ENCODE data around the gene CACNA2D3. TPM values are rescaled to one million over a fixed set of nuclear protein-coding genes. Genes with fewer than 3 reads are reported as not detected.
A peak's percentile ranks its signal among the peaks of the same experiment; 100 is the strongest.

Gene CACNA2D3
- total and polyA plus RNA-seq, 2 experiments from 2014 or later: 0.30 to 0.43 TPM

GRCh38 chr3:54827776-54828175 lies 705.4 kb downstream of the CACNA2D3 start:
- H3F3A ChIP-seq (ENCODE audit: insufficient read depth): peaks cover 7% of the 10 kb centered on the region; the same call in 1 of the 2 replicates
- H2AFZ ChIP-seq: no peak overlapping the region
- TF ChIP-seq EZH2phosphoT487 (IDR thresholded peaks at IDR 0.05; ENCODE audit: insufficient read depth, low read depth) (no peak), EZH2 (IDR thresholded peaks at IDR 0.05; ENCODE audit: insufficient read depth, poor library complexity, severe bottlenecking) (no peak)
- no peaks in the 10 kb centered on the region for H3K9me2 ChIP-seq (ENCODE audit: insufficient read depth)
- no peak overlapping the region for H3K4me2 ChIP-seq (ENCODE audit: unreplicated experiment)
- peaks cover 12% of the 10 kb centered on the region; the same call in 1 of the 2 replicates for H3K4me1 ChIP-seq (ENCODE audit: insufficient read depth)
- no peaks in the 10 kb centered on the region for H3K9me3 ChIP-seq (ENCODE audit: low read depth)
- no peak overlapping the region for H3K27ac ChIP-seq
- no peak for DNase-seq
- in situ Hi-C loops (cut with MboI): loop anchor here (25.0 kb wide), 2 partner anchors 1210 to 1435 kb away; no protein-coding TSS in a partner anchor
- no peak overlapping the region for H3K4me3 ChIP-seq
- H3K36me3 ChIP-seq (ENCODE audit: low read depth): no peaks in the 10 kb centered on the region
- no peak overlapping the region for H3K9ac ChIP-seq
- H3K27me3 ChIP-seq (replicated peaks; ENCODE audit: insufficient read depth): no peaks in the 10 kb centered on the region
- no peaks in the 10 kb centered on the region for H3K79me2 ChIP-seq (ENCODE audit: insufficient read depth)
- WGBS, 2 experiments (ENCODE audit: low coverage in 1 of 2, low lambda C conversion rate in 2 of 2, missing lambda C conversion rate in 2 of 2): 15 to 16% methylated on average over 2 of the region's 2 CpGs
- no peaks in the 10 kb centered on the region for H4K20me1 ChIP-seq (ENCODE audit: insufficient read depth)

- H4K20me1 ChIP-seq (ENCODE audit: insufficient read depth): no peaks in the 10 kb centered on the region
- 68 to 74% methylated on average over 8 of the region's 8 CpGs for WGBS, 2 experiments (ENCODE audit: low coverage in 1 of 2, low lambda C conversion rate in 2 of 2, missing lambda C conversion rate in 2 of 2)
- TF ChIP-seq EZH2phosphoT487 (IDR thresholded peaks at IDR 0.05; ENCODE audit: insufficient read depth, low read depth) (no peak), EZH2 (IDR thresholded peaks at IDR 0.05; ENCODE audit: insufficient read depth, poor library complexity, severe bottlenecking) (no peak)
- no peak overlapping the region for H3K27ac ChIP-seq
- no peak overlapping the region for H3K9ac ChIP-seq
- H3K9me2 ChIP-seq (ENCODE audit: insufficient read depth): no peaks in the 10 kb centered on the region
- H3K4me2 ChIP-seq (ENCODE audit: unreplicated experiment): no peak overlapping the region
- H3K27me3 ChIP-seq (replicated peaks; ENCODE audit: insufficient read depth): no peaks in the 10 kb centered on the region
- peaks cover 7% of the 10 kb centered on the region; the same call in 1 of the 2 replicates for H3F3A ChIP-seq (ENCODE audit: insufficient read depth)
- no peak overlapping the region for H3K4me3 ChIP-seq
- peaks cover 10% of the 10 kb centered on the region; the same call in 1 of the 2 replicates for H3K4me1 ChIP-seq (ENCODE audit: insufficient read depth)
- H3K9me3 ChIP-seq (ENCODE audit: low read depth): no peaks in the 10 kb centered on the region
- in situ Hi-C loops (cut with MboI): loop anchor here (25.0 kb wide), 2 partner anchors 1207 to 1432 kb away; no protein-coding TSS in a partner anchor
- no peaks in the 10 kb centered on the region for H3K36me3 ChIP-seq (ENCODE audit: low read depth)
- no peak overlapping the region for H2AFZ ChIP-seq
- DNase-seq: peak; percentile 14
- no peaks in the 10 kb centered on the region for H3K79me2 ChIP-seq (ENCODE audit: insufficient read depth)
Measured at GRCh38 chr3:54830658-54831057, 708.3 kb downstream of the CACNA2D3 start.

- Histone ChIP-seq H3K27ac (no peak overlapping the region), H3K9ac (no peak overlapping the region), H2AFZ (no peak overlapping the region), H3K4me1 (ENCODE audit: insufficient read depth) (peaks cover 6% of the 10 kb centered on the region; the same call in 1 of the 2 replicates), H3K79me2 (ENCODE audit: insufficient read depth) (no peaks in the 10 kb centered on the region), H4K20me1 (ENCODE audit: insufficient read depth) (no peaks in the 10 kb centered on the region), H3K36me3 (ENCODE audit: low read depth) (no peaks in the 10 kb centered on the region), H3K9me2 (ENCODE audit: insufficient read depth) (no peaks in the 10 kb centered on the region), H3F3A (ENCODE audit: insufficient read depth) (peaks cover 2% of the 10 kb centered on the region; the same call in 1 of the 2 replicates), H3K4me3 (no peak overlapping the region), H3K4me2 (ENCODE audit: unreplicated experiment) (no peak overlapping the region), H3K27me3 (replicated peaks; ENCODE audit: insufficient read depth) (no peaks in the 10 kb centered on the region), H3K9me3 (ENCODE audit: low read depth) (no peaks in the 10 kb centered on the region)
- no peak for DNase-seq
- in situ Hi-C loops (cut with MboI): loop anchor here (25.0 kb wide), 2 partner anchors 1206 to 1431 kb away; no protein-coding TSS in a partner anchor
- TF ChIP-seq EZH2 (IDR thresholded peaks at IDR 0.05; ENCODE audit: insufficient read depth, poor library complexity, severe bottlenecking) (no peak), EZH2phosphoT487 (IDR thresholded peaks at IDR 0.05; ENCODE audit: insufficient read depth, low read depth) (no peak)
- 90 to 97% methylated on average over 2 of the region's 2 CpGs for WGBS, 2 experiments (ENCODE audit: low coverage in 1 of 2, low lambda C conversion rate in 2 of 2, missing lambda C conversion rate in 2 of 2)
Measured at GRCh38 chr3:54831112-54831511, 708.8 kb downstream of the CACNA2D3 start.

GRCh38 chr3:54832876-54833275 lies 710.5 kb downstream of the CACNA2D3 start:
- no peaks in the 10 kb centered on the region for H4K20me1 ChIP-seq (ENCODE audit: insufficient read depth)
- H3K4me3 ChIP-seq: no peak overlapping the region
- H3K9me3 ChIP-seq (ENCODE audit: low read depth): no peaks in the 10 kb centered on the region
- no peak for DNase-seq
- no peaks in the 10 kb centered on the region for H3K9me2 ChIP-seq (ENCODE audit: insufficient read depth)
- in situ Hi-C loops (cut with MboI): loop anchor here (25.0 kb wide), 2 partner anchors 1204 to 1429 kb away; no protein-coding TSS in a partner anchor
- H3K27ac ChIP-seq: no peak overlapping the region
- H3K4me2 ChIP-seq (ENCODE audit: unreplicated experiment): no peak overlapping the region
- H3K27me3 ChIP-seq (replicated peaks; ENCODE audit: insufficient read depth): no peaks in the 10 kb centered on the region
- no peak overlapping the region for H3K9ac ChIP-seq
- no peak overlapping the region for H2AFZ ChIP-seq
- WGBS, 2 experiments (ENCODE audit: low coverage in 1 of 2, low lambda C conversion rate in 2 of 2, missing lambda C conversion rate in 2 of 2): 32 to 35% methylated on average over 1 of the region's 1 CpG
- no peak for TF ChIP-seq EZH2 (IDR thresholded peaks at IDR 0.05; ENCODE audit: insufficient read depth, poor library complexity, severe bottlenecking)
- no peak for TF ChIP-seq EZH2phosphoT487 (IDR thresholded peaks at IDR 0.05; ENCODE audit: insufficient read depth, low read depth)
- no peaks in the 10 kb centered on the region for H3K4me1 ChIP-seq (ENCODE audit: insufficient read depth)
- H3F3A ChIP-seq (ENCODE audit: insufficient read depth): no peaks in the 10 kb centered on the region
- H3K79me2 ChIP-seq (ENCODE audit: insufficient read depth): no peaks in the 10 kb centered on the region
- H3K36me3 ChIP-seq (ENCODE audit: low read depth): no peaks in the 10 kb centered on the region
